ENCODE data around the gene C20orf204.

C20orf204 gene

DNA sequence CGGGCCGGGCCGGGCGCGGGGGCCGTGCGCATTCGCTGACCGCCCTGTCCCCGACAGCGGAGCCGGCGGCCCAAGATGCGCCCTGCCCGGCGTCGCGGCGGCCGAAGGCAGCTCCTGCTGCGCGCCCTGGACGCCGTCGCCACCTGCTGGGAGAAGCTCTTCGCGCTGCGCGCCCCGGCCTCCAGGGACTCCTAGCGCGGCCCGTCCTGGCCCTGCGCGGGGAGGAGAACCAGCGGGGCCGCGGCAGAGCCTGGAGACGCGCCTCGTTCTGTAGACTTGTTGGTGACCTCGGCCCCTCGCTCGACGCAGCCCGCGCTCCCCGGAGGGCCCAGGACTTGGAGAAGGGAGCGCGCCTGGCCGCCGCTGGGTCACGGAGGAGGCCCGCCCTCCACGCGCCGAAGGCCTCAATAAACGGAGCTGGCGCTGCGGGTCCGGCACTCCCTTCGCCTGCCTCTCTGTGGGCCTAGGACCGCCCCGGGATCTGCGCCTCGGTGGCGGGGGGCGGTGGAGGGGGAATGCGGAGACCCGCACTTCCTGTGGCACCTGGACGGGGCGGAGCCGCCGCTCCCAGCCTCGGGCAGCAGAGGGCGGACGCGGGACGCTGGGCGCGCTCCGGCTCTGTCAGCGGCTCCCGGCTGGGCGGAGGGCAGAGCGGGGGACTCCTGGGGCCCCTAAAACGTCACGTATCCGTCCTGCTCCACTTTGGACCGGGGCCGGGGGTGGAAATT is 2.7 kb downstream of the C20orf204 start:
- no peak overlapping the region for H3K9ac ChIP-seq (ENCODE audit: low read length)
- peaks cover 15% of the 10 kb centered on the region for H3K36me3 ChIP-seq (ENCODE audit: insufficient read depth, low read length)
- H3K27me3 ChIP-seq (ENCODE audit: control insufficient read depth in 1 of 2, insufficient read depth in 2 of 2, low read length in 2 of 2), result peaks cover 41 to 67% of the 10 kb centered on the region in 2 donors
- no peaks in the 10 kb centered on the region for H3K9me3 ChIP-seq (ENCODE audit: low read length)
- no peak overlapping the region for H3K27ac ChIP-seq (ENCODE audit: low read depth, low read length)
- peaks cover 5% of the 10 kb centered on the region for H3K4me1 ChIP-seq (ENCODE audit: insufficient read depth, low read length)
- H3K4me3 ChIP-seq (ENCODE audit: low read depth in 1 of 2, low read length in 2 of 2), result peak overlapping the region; percentile 12 to 27

DNA sequence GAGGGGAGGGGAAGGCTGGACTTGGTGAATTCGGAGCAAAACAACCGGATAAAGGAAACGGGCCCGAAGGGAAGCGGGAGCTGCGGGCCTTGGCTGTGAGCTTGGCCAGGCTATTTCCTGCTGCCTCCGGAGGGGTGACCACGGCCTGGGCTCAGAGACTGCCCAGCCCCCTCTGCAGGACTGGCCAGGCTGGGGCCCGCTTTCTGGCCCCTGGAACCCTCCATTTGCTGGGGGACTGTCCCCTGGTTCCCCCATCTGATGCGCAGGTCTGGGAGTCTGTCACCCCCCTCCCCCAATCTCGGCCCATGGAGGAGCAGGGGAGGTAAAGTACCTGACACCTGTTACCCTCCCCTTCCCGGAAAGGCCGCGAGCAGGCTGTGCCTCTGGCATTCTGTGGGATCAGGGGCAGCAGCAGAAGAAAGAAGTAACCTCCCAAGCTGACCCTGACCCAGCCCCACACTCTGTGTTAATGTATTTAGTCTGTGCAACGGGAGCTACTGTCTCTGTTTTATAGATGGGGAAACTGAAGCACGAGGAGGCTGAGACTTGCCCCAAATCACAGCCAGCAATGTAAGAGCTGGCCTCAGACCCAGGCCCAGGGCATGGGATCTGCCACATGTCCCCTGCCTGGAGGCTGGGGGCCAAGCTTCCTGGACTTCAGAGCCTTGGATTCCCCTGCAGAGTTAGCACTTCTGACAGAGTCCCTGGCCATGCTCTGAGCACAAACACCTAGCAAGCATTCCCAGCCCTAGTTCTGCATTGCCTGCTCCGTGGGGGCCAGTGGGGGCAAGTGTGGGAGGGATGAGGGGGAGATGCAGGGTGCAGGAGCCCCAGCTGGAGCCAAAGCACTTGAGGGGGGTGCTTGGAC is 3.5 kb downstream of the C20orf204 start:
- Histone ChIP-seq H3K9me3 (ENCODE audit: low read length) (no peaks in the 10 kb centered on the region), H3K9ac (ENCODE audit: low read length) (no peak overlapping the region), H3K4me1 (ENCODE audit: insufficient read depth, low read length) (peaks cover 5% of the 10 kb centered on the region), H3K27me3 (ENCODE audit: control insufficient read depth in 1 of 2, insufficient read depth in 2 of 2, low read length in 2 of 2) (peaks cover 41 to 68% of the 10 kb centered on the region in 2 donors), H3K36me3 (ENCODE audit: insufficient read depth, low read length) (peaks cover 7% of the 10 kb centered on the region), H3K27ac (ENCODE audit: low read depth, low read length) (no peak overlapping the region), H3K4me3 (ENCODE audit: low read depth in 1 of 2, low read length in 2 of 2) (peak overlapping the region in 1 of 2 donors; percentile 27)

DNA sequence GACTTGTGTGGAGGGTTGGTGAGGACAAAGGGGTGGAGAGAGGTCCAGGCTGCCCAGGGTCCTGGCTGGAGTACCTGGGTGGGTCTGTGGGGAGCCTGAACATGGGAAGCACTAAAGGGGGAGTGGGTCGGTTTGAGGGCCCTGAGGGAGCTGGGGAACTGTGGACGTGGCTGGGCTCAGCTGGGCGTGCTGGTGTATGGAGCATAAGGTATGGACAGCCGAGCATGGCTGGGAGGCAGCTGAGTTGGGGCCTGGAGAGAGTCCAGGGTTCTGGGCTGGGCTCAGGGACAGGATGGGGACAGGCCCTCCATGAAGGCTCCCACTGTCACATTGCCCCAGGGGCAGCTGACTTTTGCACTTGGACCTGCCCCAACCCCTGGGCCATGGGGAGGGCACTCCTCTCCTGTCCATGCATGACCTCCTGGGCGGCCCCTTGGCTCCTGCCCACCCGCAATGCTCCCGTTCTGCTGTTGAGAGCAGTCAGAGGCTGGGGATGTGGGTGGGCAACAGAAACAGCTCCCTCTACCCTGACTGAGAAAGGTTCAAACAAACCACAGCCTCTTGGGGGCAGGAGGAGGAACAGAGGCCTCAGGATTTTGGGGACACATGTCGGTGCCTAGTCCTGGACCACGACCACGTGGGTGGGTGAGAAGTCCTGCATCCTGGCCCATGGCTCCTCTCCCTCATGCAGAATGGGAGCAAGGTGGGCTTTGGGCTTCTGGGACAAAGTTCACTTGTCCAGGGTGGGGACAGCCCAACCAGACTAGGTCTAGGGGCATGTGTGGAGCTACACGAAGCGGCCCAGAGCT is 4.5 kb downstream of the C20orf204 start:
- Histone ChIP-seq H3K36me3 (ENCODE audit: insufficient read depth, low read length) (no peaks in the 10 kb centered on the region), H3K9me3 (ENCODE audit: low read length) (no peaks in the 10 kb centered on the region), H3K27me3 (ENCODE audit: control insufficient read depth in 1 of 2, insufficient read depth in 2 of 2, low read length in 2 of 2) (peaks cover 41 to 77% of the 10 kb centered on the region in 2 donors), H3K27ac (ENCODE audit: low read depth, low read length) (no peak overlapping the region), H3K9ac (ENCODE audit: low read length) (no peak overlapping the region), H3K4me1 (ENCODE audit: insufficient read depth, low read length) (peaks cover 5% of the 10 kb centered on the region), H3K4me3 (ENCODE audit: low read depth in 1 of 2, low read length in 2 of 2) (no peak overlapping the region)

DNA sequence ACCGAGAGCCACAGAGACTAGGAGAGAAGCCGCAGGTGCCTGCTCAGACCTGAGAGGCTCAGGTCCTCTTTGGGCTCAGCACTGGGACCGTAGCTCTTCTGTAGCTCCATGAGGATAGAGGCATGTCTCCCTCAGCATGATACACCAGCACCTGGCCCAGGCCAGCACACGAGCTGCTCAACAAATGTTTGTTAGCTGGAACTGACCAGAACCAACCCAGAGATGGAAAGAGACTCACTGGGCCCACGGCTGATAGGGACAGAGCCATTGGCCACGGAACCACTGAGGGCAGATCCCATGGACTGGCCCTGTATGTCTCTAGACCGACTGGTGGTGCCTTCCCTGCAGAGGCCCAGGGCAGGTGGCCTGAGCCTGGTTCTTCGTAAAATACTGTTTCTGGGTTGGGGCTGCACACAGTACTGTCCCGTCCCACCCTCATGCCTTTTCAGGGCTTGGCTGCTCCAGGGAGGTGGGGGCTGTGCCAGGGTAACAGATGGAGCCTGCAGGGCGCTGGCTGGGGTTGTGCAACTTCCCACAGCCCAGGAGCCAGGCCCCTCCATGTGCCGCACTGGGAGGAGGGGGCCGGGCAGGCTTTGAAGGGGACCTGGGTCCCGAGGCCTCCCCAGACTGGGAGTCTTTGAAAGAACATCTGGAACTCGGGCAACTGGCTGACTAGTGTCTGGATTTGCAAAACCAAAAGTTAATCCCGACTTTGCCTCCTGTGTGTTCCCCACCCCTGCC is 5.2 kb downstream of the C20orf204 start:
- Histone ChIP-seq H3K36me3 (ENCODE audit: insufficient read depth, low read length) (no peaks in the 10 kb centered on the region), H3K4me3 (ENCODE audit: low read depth in 1 of 2, low read length in 2 of 2) (no peak overlapping the region), H3K27me3 (ENCODE audit: control insufficient read depth in 1 of 2, insufficient read depth in 2 of 2, low read length in 2 of 2) (peaks cover 41 to 84% of the 10 kb centered on the region in 2 donors), H3K9me3 (ENCODE audit: low read length) (no peaks in the 10 kb centered on the region), H3K9ac (ENCODE audit: low read length) (no peak overlapping the region), H3K27ac (ENCODE audit: low read depth, low read length) (no peak overlapping the region), H3K4me1 (ENCODE audit: insufficient read depth, low read length) (peaks cover 5% of the 10 kb centered on the region)

DNA sequence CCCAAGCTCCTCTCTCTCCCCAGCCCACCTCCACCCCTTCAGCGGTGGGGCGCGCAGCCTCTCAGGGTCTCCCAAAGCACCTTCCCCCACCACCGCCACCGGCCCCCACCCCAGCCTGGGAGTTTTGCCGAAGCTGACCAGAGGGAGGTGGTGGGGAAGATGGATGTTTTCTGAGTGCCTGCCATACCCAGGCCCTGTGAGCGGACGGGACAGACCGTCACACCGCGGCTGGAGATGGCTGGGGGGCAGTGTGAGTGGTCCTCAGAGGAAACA is 5.7 kb downstream of the C20orf204 start:
- peaks cover 5% of the 10 kb centered on the region for H3K4me1 ChIP-seq (ENCODE audit: insufficient read depth, low read length)
- no peak overlapping the region for H3K9ac ChIP-seq (ENCODE audit: low read length)
- H3K27ac ChIP-seq (ENCODE audit: low read depth, low read length), result no peak overlapping the region
- no peaks in the 10 kb centered on the region for H3K9me3 ChIP-seq (ENCODE audit: low read length)
- H3K4me3 ChIP-seq (ENCODE audit: low read depth in 1 of 2, low read length in 2 of 2), result no peak overlapping the region
- H3K27me3 ChIP-seq (ENCODE audit: control insufficient read depth in 1 of 2, insufficient read depth in 2 of 2, low read length in 2 of 2), result peaks cover 42 to 83% of the 10 kb centered on the region in 2 donors
- H3K36me3 ChIP-seq (ENCODE audit: insufficient read depth, low read length), result no peaks in the 10 kb centered on the region

DNA sequence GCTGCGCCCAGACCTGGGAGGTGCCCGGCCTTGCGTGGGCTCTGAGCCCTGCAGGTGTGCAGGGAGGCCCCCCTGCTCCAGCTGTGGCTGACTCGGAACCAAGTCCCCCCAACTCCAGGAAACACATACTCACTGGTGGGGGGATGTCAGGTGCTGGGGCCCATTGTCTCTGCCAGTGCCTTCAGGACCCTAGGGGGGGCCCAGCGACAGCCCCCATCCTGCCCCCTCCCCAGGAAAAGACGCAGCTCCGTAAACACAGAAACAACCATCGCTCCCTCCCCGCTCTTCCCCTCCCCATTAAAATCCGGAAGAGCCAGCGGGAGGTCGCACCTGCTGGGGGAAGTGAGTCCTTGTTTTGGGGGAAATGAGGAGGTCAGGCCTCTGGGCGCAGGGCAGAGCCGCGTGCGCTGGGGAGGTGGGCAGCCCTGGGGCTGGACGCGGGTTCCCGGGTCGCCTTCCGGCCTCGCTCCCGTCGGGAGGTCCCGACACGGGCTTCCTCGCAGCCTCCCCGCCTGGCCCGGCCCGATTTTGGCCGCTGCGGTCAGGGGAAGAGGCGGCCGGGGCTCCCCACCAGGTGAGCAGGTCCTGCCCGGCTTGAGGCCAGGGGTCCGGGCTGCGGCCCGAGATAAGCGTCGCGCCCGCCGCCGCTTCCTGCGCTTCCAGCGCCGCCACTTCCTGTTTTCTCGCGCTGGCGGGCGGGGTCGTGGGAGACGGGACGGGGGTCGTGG is 6.2 kb downstream of the C20orf204 start:
- Histone ChIP-seq H3K36me3 (ENCODE audit: insufficient read depth, low read length) (no peaks in the 10 kb centered on the region), H3K9ac (ENCODE audit: low read length) (no peak overlapping the region), H3K27ac (ENCODE audit: low read depth, low read length) (no peak overlapping the region), H3K9me3 (ENCODE audit: low read length) (no peaks in the 10 kb centered on the region), H3K4me3 (ENCODE audit: low read depth in 1 of 2, low read length in 2 of 2) (no peak overlapping the region), H3K4me1 (ENCODE audit: insufficient read depth, low read length) (peaks cover 5% of the 10 kb centered on the region), H3K27me3 (ENCODE audit: control insufficient read depth in 1 of 2, insufficient read depth in 2 of 2, low read length in 2 of 2) (peaks cover 43 to 83% of the 10 kb centered on the region in 2 donors)

DNA sequence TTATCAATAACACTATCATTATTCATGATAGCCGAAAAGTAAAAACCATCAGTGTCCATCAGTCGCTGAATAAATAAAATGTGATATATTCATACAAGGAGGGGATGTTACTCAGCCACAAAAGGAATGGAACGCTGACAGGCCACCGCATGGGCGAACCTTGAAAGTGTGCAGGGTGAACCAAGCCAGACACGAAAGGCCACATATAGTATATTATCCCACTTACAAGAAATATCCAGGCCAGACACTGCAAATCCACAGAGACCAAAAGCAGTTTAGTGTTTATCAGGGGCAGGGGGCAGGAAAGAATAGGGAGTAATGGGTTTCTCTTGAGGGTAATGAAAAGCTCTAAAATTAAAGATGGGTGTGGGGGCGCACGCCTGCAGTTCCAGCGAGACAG is 7.8 kb downstream of the C20orf204 start:
- H3K9me3 ChIP-seq (ENCODE audit: low read length), result no peaks in the 10 kb centered on the region
- H3K36me3 ChIP-seq (ENCODE audit: insufficient read depth, low read length), result no peaks in the 10 kb centered on the region
- peaks cover 39 to 76% of the 10 kb centered on the region in 2 donors for H3K27me3 ChIP-seq (ENCODE audit: control insufficient read depth in 1 of 2, insufficient read depth in 2 of 2, low read length in 2 of 2)
- no peak overlapping the region for H3K9ac ChIP-seq (ENCODE audit: low read length)
- no peak overlapping the region for H3K4me3 ChIP-seq (ENCODE audit: low read depth in 1 of 2, low read length in 2 of 2)
- H3K4me1 ChIP-seq (ENCODE audit: insufficient read depth, low read length), result peaks cover 5% of the 10 kb centered on the region
- H3K27ac ChIP-seq (ENCODE audit: low read depth, low read length), result no peak overlapping the region

DNA sequence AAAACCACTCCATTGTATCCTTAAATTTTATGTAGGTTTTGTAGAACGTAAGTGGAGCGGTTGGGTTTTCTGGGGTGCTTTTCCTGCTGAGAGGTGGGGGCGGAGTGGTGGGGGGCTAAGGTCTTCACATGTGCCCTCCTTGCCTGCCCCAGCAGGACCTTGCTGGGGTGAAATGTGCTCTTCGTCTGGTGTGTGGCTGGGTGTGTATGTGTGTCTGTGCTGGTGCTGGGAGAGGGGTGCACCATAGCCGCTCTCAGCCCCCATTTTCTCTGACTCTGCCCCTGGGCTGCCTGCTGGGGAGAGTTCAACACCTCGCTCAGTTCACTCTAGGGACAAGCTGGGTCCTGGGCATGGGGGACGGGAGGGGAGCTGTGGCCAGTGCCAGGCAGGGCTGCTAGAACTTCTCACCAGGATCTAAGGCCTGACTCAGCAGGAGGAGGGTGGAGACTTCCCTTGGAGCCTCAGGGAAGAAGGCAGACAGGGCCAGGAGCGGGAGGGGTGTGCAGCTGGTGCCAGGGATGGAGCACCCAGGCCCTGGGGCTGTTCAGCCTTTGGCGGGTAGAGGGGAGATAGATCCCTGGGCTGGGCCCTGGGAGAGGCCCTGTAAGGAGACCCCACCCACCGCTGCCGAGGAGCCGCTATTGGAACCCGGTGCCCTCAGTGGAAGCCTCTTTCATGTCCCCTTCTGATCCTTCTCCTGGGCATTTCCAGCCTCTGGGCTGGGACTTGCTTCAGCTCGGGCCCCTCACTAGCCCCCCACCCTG is 8.7 kb downstream of the C20orf204 start:
- Histone ChIP-seq H3K27me3 (ENCODE audit: control insufficient read depth in 1 of 2, insufficient read depth in 2 of 2, low read length in 2 of 2) (peaks cover 35 to 68% of the 10 kb centered on the region in 2 donors), H3K4me3 (ENCODE audit: low read depth in 1 of 2, low read length in 2 of 2) (no peak overlapping the region), H3K27ac (ENCODE audit: low read depth, low read length) (no peak overlapping the region), H3K4me1 (ENCODE audit: insufficient read depth, low read length) (peaks cover 5% of the 10 kb centered on the region), H3K36me3 (ENCODE audit: insufficient read depth, low read length) (no peaks in the 10 kb centered on the region), H3K9ac (ENCODE audit: low read length) (no peak overlapping the region), H3K9me3 (ENCODE audit: low read length) (no peaks in the 10 kb centered on the region)

DNA sequence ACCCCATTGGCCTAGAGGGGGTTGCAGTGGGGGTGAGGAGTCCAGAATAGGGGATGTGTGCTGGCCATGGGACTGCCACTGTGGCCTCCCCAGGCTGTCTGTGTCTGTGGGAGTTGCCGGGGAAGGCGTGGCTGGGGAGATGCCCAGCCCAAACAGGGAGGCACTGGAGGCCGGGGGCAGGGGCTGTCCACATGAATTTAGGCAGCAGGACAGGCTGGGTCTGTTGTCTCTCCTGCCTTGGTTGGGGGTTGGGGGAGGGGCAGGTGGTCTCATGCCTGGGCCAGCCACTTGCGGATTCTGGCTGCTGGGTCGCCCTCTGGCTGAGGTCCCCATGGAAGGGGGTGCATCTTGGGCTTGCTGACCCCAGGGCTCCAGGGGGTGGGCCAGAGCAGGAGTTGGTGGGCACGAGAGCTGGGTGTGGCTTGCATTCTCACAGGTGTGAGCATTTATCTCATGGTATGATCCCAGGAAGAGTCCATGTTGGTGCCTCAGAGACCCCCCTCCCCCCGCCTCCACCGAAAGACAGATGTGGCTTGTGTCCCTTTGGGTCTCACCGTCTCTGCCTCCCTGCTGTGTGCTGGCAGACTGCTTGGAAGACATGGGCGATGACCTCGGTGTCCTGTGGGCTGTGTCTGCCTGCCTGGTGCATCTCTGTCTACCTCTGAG is 9.5 kb downstream of the C20orf204 start:
- no peak overlapping the region for H3K9ac ChIP-seq (ENCODE audit: low read length)
- H3K9me3 ChIP-seq (ENCODE audit: low read length), result no peaks in the 10 kb centered on the region
- H3K4me3 ChIP-seq (ENCODE audit: low read depth in 1 of 2, low read length in 2 of 2), result no peak overlapping the region
- no peak overlapping the region for H3K27ac ChIP-seq (ENCODE audit: low read depth, low read length)
- peaks cover 35 to 68% of the 10 kb centered on the region in 2 donors for H3K27me3 ChIP-seq (ENCODE audit: control insufficient read depth in 1 of 2, insufficient read depth in 2 of 2, low read length in 2 of 2)
- H3K4me1 ChIP-seq (ENCODE audit: insufficient read depth, low read length), result peaks cover 5% of the 10 kb centered on the region
- H3K36me3 ChIP-seq (ENCODE audit: insufficient read depth, low read length), result no peaks in the 10 kb centered on the region

DNA sequence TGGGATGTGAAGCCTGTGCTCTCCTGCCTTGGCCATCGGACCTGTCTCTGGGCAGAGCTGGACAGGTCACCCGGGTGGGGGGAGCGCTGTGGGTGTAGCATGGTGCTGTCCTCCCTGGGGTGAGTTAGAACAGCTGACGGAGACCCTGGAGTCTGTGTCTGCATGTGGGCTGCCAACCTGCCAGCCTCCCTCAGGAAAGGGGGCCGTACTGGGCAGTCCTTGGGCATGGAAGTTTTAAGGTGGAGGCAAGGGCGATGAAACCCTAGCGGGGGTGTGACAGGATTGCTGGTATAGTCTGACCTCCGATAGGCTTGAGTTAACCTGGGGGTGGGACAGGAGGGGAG is 11.0 kb downstream of the C20orf204 start:
- peaks cover 24 to 65% of the 10 kb centered on the region in 2 donors for H3K27me3 ChIP-seq (ENCODE audit: control insufficient read depth in 1 of 2, insufficient read depth in 2 of 2, low read length in 2 of 2)
- no peak overlapping the region for H3K9ac ChIP-seq (ENCODE audit: low read length)
- H3K9me3 ChIP-seq (ENCODE audit: low read length), result no peaks in the 10 kb centered on the region
- no peak overlapping the region for H3K27ac ChIP-seq (ENCODE audit: low read depth, low read length)
- H3K36me3 ChIP-seq (ENCODE audit: insufficient read depth, low read length), result no peaks in the 10 kb centered on the region
- H3K4me1 ChIP-seq (ENCODE audit: insufficient read depth, low read length), result peaks cover under 1% of the 10 kb centered on the region
- no peak overlapping the region for H3K4me3 ChIP-seq (ENCODE audit: low read depth in 1 of 2, low read length in 2 of 2)
